Activated CD4-positive, alpha-beta T cell treated with anti-CD3 and anti-CD28 coated beads, Interleukin-2, amount 10 ng/mL, durations not matched to agents 7 days and 5 days (primary cell): ENCODE results near the gene SLC13A4. TPM values are rescaled to one million over a fixed set of nuclear protein-coding genes. Genes with fewer than 3 reads are reported as not detected.
"Not testable (repeated sequence)": the region's sequence is repeated elsewhere in the genome, so short reads cannot be mapped to it uniquely, and the experiment has no call there.

Source experiments
- CTCF ChIA-PET: fragments of 350-600 bp; sonication (Branson Sonifier 250); formaldehyde crosslinking; loops from one replicate; lab custom pipeline; 2021; ENCODE audit warnings: antibody characterized with exemption; lab: Charles Lee
- POLR2A ChIA-PET: fragments of 350-600 bp; sonication (Branson Sonifier 250); formaldehyde crosslinking; loops from one replicate; lab custom pipeline; 2021; ENCODE audit warnings: antibody characterized with exemption; lab: Charles Lee
- DNase-seq: peaks from one replicate; pipeline ENCODE4 v3.0.0-alpha.2; 2020
- H3K27ac Mint-ChIP-seq: one replicate; pipeline ENCODE4 v1.8.0; 2021; ENCODE audit warnings: mild to moderate bottlenecking, moderate library complexity, mixed read lengths
- H3K27me3 Mint-ChIP-seq: one replicate; pipeline ENCODE4 v1.8.0; 2021; ENCODE audit warnings: mixed read lengths
- H3K36me3 Mint-ChIP-seq: one replicate; pipeline ENCODE4 v1.8.0; 2021; ENCODE audit warnings: low read depth, mixed read lengths
- H3K4me1 Mint-ChIP-seq: one replicate; pipeline ENCODE4 v1.8.0; 2021; ENCODE audit warnings: mixed read lengths
- H3K4me3 Mint-ChIP-seq: one replicate; pipeline ENCODE4 v1.8.0; 2021; ENCODE audit warnings: mild to moderate bottlenecking, moderate library complexity, mixed read lengths
- H3K9me3 Mint-ChIP-seq: one replicate; pipeline ENCODE4 v1.8.0; 2021; ENCODE audit warnings: mixed read lengths
- total RNA-seq, 2 experiments: library from RNA; stranded (reverse); gene quantifications; one replicate each; pipeline ENCODE4 v1.2.3, GENCODE V29; 2021

The SLC13A4 gene
- total RNA-seq, 2 experiments from 2014 or later: not detected

DNA sequence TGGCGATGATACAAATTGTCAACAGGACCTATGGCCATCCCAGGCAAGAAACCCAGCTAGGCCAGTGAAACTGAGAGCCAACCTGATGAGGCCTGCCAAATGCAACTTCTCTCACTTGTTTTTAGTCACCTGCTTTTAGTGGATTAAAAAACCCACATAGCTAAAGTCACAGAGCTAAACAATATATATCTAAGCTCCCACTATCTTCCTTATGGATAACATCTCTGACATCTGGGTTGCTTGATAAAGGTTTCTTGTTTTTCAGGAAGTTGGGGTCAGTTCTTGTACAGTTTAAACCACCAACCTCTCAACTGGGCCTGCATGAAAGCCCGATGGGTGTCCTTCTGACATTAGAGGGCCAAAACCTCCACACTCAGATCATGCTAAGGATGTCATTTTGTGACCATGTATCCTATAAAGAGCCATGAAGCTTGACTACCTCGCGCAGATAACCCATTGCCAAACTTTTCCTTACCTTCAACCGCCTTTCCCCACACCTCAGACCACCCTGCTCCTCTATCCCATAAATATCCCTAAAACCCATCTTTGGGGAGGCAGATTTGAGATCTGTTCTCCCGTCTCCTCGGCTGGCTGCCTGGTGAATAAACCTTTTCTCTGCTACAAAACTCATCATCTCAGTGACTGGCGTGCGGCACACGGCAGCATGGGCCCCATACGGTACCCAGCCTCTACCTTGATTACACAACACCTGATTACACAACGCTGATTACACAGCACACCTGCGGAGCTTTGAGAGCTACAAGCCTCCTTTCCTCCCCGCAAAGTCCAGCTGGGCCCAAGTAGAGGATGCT, 66.5 kb downstream of the SLC13A4 start:
- CTCF ChIA-PET: interaction anchor here (0.6 to 3.0 kb wide), 9 partner anchors 9 to 379 kb away, joined by 3 to 22 read pairs (median 4); no protein-coding TSS in a partner anchor
- POLR2A ChIA-PET: no interaction called here
- peak; percentile 8 for DNase-seq
- Mint-ChIP-seq H3K4me1 (peaks cover 30% of the 10 kb centered on the region), H3K27ac (peak overlapping the region; percentile 88), H3K27me3 (no peaks in the 10 kb centered on the region), H3K9me3 (no peaks in the 10 kb centered on the region), H3K4me3 (peak overlapping the region; percentile 87), H3K36me3 (peaks cover 6% of the 10 kb centered on the region)

- no peak overlapping the region for H3K27ac Mint-ChIP-seq
- DNase-seq: no peak
- H3K9me3 Mint-ChIP-seq: no peaks in the 10 kb centered on the region
- H3K4me3 Mint-ChIP-seq: no peak overlapping the region
- H3K36me3 Mint-ChIP-seq: peaks cover 2% of the 10 kb centered on the region
- CTCF ChIA-PET: interaction anchor here (1.0 to 1.2 kb wide), 2 partner anchors 14 to 378 kb away, joined by 3 to 5 read pairs; no protein-coding TSS in a partner anchor
- POLR2A ChIA-PET: interaction anchor here (0.6 kb wide), 1 partner anchor 118 kb away, joined by 3 read pairs; no protein-coding TSS in a partner anchor
- peaks cover 22% of the 10 kb centered on the region for H3K4me1 Mint-ChIP-seq
- no peaks in the 10 kb centered on the region for H3K27me3 Mint-ChIP-seq
Observed at GRCh38 chr7:135659159-135659846, 68.7 kb downstream of the SLC13A4 start.

- no peak overlapping the region for H3K4me3 Mint-ChIP-seq
Observed at GRCh38 chr7:135658564-135658963, 69.4 kb downstream of the SLC13A4 start.

GRCh38 chr7:135653340-135654080, 74.5 kb downstream of the SLC13A4 start:
- ChIA-PET CTCF (no interaction called here), POLR2A (no interaction called here)
- Mint-ChIP-seq H3K9me3 (no peaks in the 10 kb centered on the region), H3K4me1 (no peaks in the 10 kb centered on the region), H3K27me3 (no peaks in the 10 kb centered on the region), H3K27ac (no peak overlapping the region), H3K36me3 (peaks cover 10% of the 10 kb centered on the region), H3K4me3 (no peak overlapping the region)
- DNase-seq: no peak

More at GRCh38 chr7:135658564-135658963, 69.4 kb downstream of the SLC13A4 start:
- ChIA-PET CTCF (interaction anchor here (0.7 to 1.2 kb wide), 4 partner anchors 13 to 377 kb away, joined by 3 to 5 read pairs (median 3); no protein-coding TSS in a partner anchor), POLR2A (no interaction called here)
- H3K4me1 Mint-ChIP-seq: peaks cover 16% of the 10 kb centered on the region
- peaks cover 2% of the 10 kb centered on the region for H3K36me3 Mint-ChIP-seq
- H3K9me3 Mint-ChIP-seq: no peaks in the 10 kb centered on the region
- no peaks in the 10 kb centered on the region for H3K27me3 Mint-ChIP-seq
- H3K27ac Mint-ChIP-seq: no peak overlapping the region
- DNase-seq: no peak

DNA sequence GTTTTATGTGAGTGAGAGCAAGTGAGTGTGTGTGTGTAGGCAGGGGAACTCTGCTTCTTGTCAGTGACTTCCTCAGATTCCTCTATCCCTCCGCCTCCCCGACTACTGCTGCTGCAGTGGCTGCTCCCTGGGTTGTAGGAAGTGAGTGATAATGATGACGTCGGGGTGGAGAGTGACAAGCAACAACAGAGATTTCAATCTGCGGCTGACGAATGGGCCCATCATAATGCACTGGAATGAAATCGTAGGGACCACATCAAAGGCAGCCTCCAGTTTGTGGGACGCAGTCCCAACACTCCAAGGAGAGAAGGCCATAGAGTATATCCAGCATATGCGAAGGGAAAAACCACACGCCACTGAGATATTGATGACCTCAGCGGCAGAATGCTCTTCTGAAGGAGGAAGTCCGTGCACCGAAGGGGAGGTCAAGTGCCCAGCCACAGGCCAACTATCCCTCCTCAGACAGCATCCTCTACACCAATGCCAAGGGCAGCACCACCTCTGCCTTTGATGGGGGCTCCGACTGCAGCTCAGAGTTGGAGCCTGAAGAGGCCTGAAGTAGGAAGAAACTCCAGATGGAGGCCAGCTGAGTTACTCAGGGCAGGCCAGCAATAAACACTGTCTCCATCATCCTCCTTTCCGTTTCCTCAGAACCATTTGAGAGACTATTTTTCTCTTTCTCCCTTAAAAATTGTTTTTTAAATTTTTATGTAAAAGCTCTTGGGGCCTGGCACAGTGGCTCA, 77.0 kb downstream of the SLC13A4 start:
- Mint-ChIP-seq H3K4me3 (no peak overlapping the region), H3K27ac (no peak overlapping the region), H3K4me1 (no peaks in the 10 kb centered on the region), H3K36me3 (peaks cover 16% of the 10 kb centered on the region), H3K27me3 (no peaks in the 10 kb centered on the region), H3K9me3 (no peaks in the 10 kb centered on the region)
- ChIA-PET POLR2A (no interaction called here), CTCF (no interaction called here)
- DNase-seq: no peak

DNA sequence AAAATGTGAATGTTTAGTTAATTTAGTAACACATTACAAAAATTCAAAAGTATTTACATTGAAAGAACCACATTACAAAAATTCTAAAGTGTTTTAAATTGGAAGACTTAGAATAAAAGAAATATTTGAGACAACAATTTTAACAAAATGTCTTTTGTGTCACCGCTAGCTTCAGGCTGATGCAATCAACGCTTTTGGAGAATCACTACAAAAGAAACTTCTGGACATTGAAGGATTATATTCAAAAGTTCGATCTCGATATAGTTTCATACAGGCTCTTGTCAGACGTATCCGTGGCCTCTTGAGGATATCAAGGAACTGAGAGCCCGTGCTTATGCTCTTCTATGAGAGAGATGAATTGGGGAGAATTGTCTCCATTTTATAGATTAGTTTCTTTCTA, 79.8 kb downstream of the SLC13A4 start:
- Mint-ChIP-seq H3K9me3 (no peaks in the 10 kb centered on the region), H3K4me3 (no peak overlapping the region), H3K27me3 (no peaks in the 10 kb centered on the region), H3K4me1 (no peaks in the 10 kb centered on the region), H3K36me3 (peaks cover 35% of the 10 kb centered on the region), H3K27ac (no peak overlapping the region)
- ChIA-PET POLR2A (no interaction called here), CTCF (interaction anchor here (1.4 kb wide), 1 partner anchor 11 kb away, joined by 3 read pairs; no protein-coding TSS in a partner anchor)
- DNase-seq: no peak

GRCh38 chr7:135647755-135648154, 80.2 kb downstream of the SLC13A4 start:
- DNase-seq: no peak
- H3K9me3 Mint-ChIP-seq: no peaks in the 10 kb centered on the region
- H3K4me3 Mint-ChIP-seq: no peak overlapping the region
- H3K27me3 Mint-ChIP-seq: no peaks in the 10 kb centered on the region
- no peaks in the 10 kb centered on the region for H3K4me1 Mint-ChIP-seq
- no peak overlapping the region for H3K27ac Mint-ChIP-seq
- ChIA-PET POLR2A (no interaction called here), CTCF (interaction anchor here (1.0 to 1.4 kb wide), 2 partner anchors 11 to 15 kb away, joined by 3 to 4 read pairs; partner anchors contain the start of gene STMP1)
- peaks cover 35% of the 10 kb centered on the region for H3K36me3 Mint-ChIP-seq

DNA sequence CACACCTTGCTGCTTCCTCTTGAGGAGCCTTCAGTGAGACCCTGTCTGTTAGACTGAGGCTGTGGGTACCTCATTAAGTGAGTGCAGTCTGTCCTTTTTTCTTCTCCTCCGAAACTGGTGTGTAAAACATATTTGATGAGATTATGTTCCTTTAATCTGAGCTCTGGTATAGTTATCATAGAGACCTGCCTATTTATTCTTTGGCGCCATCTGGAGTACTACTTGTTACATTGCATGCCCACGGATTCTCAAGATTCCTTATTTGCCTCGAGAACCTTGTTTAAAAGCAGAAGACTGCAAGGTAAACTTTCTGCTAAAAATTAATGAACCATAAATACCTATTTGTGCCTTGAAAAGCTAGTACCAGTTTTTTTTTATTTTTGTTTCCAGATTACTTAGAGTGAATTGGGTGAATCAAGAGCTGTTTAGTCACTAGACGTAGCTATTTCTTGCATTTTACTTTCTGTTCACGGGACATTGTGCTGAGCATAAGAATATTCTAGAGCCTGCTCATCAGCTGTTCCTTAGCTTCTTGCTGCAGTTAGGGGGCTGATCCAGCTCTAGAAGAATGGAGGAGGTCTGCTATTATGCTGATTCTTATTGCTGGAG, 82.6 kb downstream of the SLC13A4 start:
- no peaks in the 10 kb centered on the region for H3K27me3 Mint-ChIP-seq
- H3K4me3 Mint-ChIP-seq: no peak overlapping the region
- peak; percentile 48 for DNase-seq
- POLR2A ChIA-PET: no interaction called here
- H3K36me3 Mint-ChIP-seq: peaks cover 46% of the 10 kb centered on the region
- no peak overlapping the region for H3K27ac Mint-ChIP-seq
- CTCF ChIA-PET: interaction anchor here (0.7 to 2.7 kb wide), 13 partner anchors 12 to 371 kb away, joined by 3 to 22 read pairs (median 4); partner anchors contain the start of gene STMP1
- no peaks in the 10 kb centered on the region for H3K9me3 Mint-ChIP-seq
- no peaks in the 10 kb centered on the region for H3K4me1 Mint-ChIP-seq

GRCh38 chr7:135644729-135645128, 83.3 kb downstream of the SLC13A4 start:
- H3K4me1 Mint-ChIP-seq: no peaks in the 10 kb centered on the region
- no peak overlapping the region for H3K4me3 Mint-ChIP-seq
- H3K27me3 Mint-ChIP-seq: no peaks in the 10 kb centered on the region
- H3K36me3 Mint-ChIP-seq: peaks cover 49% of the 10 kb centered on the region
- no peak for DNase-seq
- ChIA-PET CTCF (interaction anchor here (0.8 to 2.7 kb wide), 12 partner anchors 11 to 370 kb away, joined by 3 to 22 read pairs (median 4); partner anchors contain the start of gene STMP1), POLR2A (no interaction called here)
- no peak overlapping the region for H3K27ac Mint-ChIP-seq
- no peaks in the 10 kb centered on the region for H3K9me3 Mint-ChIP-seq

DNA sequence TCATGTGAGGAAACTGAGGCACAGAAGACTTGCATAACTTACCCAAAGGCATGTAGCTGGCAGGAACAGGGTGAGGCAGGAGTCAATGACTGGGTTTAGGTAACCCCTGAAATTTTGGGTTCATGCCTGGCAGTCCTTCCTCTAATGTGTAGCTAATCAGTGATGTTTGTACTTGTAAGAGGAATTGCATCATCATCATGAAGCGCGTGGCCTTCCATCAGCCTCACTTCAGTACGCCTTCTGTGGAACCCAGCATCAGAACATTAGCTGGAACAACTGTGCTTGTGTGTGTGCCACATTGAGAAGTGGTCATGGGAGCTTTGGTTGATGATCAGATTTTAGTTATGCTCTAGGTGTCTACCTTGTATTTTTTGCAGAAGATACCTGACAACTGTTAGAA, 83.8 kb downstream of the SLC13A4 start:
- Mint-ChIP-seq H3K27ac (no peak overlapping the region), H3K9me3 (no peaks in the 10 kb centered on the region), H3K4me1 (no peaks in the 10 kb centered on the region), H3K27me3 (no peaks in the 10 kb centered on the region), H3K36me3 (peaks cover 52% of the 10 kb centered on the region), H3K4me3 (no peak overlapping the region)
- CTCF ChIA-PET: interaction anchor here (0.5 to 2.7 kb wide), 10 partner anchors 11 to 1050 kb away, joined by 3 to 22 read pairs (median 5); partner anchors contain the start of gene STMP1
- DNase-seq: no peak
- POLR2A ChIA-PET: no interaction called here

GRCh38 chr7:135639690-135640089, 88.3 kb downstream of the SLC13A4 start:
- POLR2A ChIA-PET, CTCF ChIA-PET, H3K4me1 Mint-ChIP-seq, H3K27ac Mint-ChIP-seq, DNase-seq, H3K27me3 Mint-ChIP-seq, H3K4me3 Mint-ChIP-seq, H3K9me3 Mint-ChIP-seq: not testable (repeated sequence)
- peaks cover 61% of the 10 kb centered on the region for H3K36me3 Mint-ChIP-seq
